Measurements from ENCODE around the gene SPPL2A.

The SPPL2A gene

GRCh38 chr15:50808728-50809127 lies 43.2 kb upstream of the SPPL2A start:
- Histone ChIP-seq H3K9ac (ENCODE audit: low read length) (no peak overlapping the region), H3K4me3 (ENCODE audit: low read length) (no peak overlapping the region), H3K27ac (ENCODE audit: low read length) (no peak overlapping the region), H3K4me1 (ENCODE audit: low read length) (no peaks in the 10 kb centered on the region), H4K20me1 (ENCODE audit: insufficient read depth, low read length) (no peaks in the 10 kb centered on the region), H3K9me2 (replicated peaks; ENCODE audit: insufficient read depth, low read length) (no peaks in the 10 kb centered on the region), H3F3A (ENCODE audit: insufficient read depth, low read length) (no peaks in the 10 kb centered on the region), H3K9me3 (replicated peaks; ENCODE audit: insufficient read depth, low read length) (no peaks in the 10 kb centered on the region), H3K36me3 (replicated peaks; ENCODE audit: insufficient read depth, low read length) (no peaks in the 10 kb centered on the region), H3K27me3 (replicated peaks; ENCODE audit: insufficient read depth, low read length) (no peaks in the 10 kb centered on the region), H2AFZ (ENCODE audit: low read length) (no peak overlapping the region), H3K79me2 (ENCODE audit: low read length) (no peaks in the 10 kb centered on the region), H3K4me2 (ENCODE audit: low read depth, low read length) (no peak overlapping the region)
- TF ChIP-seq EZH2phosphoT487 (IDR thresholded peaks at IDR 0.05; ENCODE audit: low read length) = no peak
- no peak for TF ChIP-seq EZH2 (optimal IDR thresholded peaks at IDR 0.05; ENCODE audit: low read depth, low read length)
- no peak for TF ChIP-seq CTCF (IDR thresholded peaks at IDR 0.05; ENCODE audit: low read length)
- DNase-seq = no peak

GRCh38 chr15:50803479-50804180 lies 38.1 kb upstream of the SPPL2A start:
- no peak for DNase-seq
- no peaks in the 10 kb centered on the region for H3K9me2 ChIP-seq (replicated peaks; ENCODE audit: insufficient read depth, low read length)
- no peaks in the 10 kb centered on the region for H3K9me3 ChIP-seq (replicated peaks; ENCODE audit: insufficient read depth, low read length)
- H3K36me3 ChIP-seq (replicated peaks; ENCODE audit: insufficient read depth, low read length) = no peaks in the 10 kb centered on the region
- H3K79me2 ChIP-seq (ENCODE audit: low read length) = no peaks in the 10 kb centered on the region
- H3K27ac ChIP-seq (ENCODE audit: low read length) = no peak overlapping the region
- H3K4me2 ChIP-seq (ENCODE audit: low read depth, low read length) = no peak overlapping the region
- H2AFZ ChIP-seq (ENCODE audit: low read length) = no peak overlapping the region
- no peaks in the 10 kb centered on the region for H4K20me1 ChIP-seq (ENCODE audit: insufficient read depth, low read length)
- peaks cover 7% of the 10 kb centered on the region for H3K4me1 ChIP-seq (ENCODE audit: low read length)
- no peak for TF ChIP-seq EZH2phosphoT487 (IDR thresholded peaks at IDR 0.05; ENCODE audit: low read length)
- peaks cover 8% of the 10 kb centered on the region; the same call in 1 of the 2 replicates for H3F3A ChIP-seq (ENCODE audit: insufficient read depth, low read length)
- no peak overlapping the region for H3K9ac ChIP-seq (ENCODE audit: low read length)
- H3K27me3 ChIP-seq (replicated peaks; ENCODE audit: insufficient read depth, low read length) = no peaks in the 10 kb centered on the region
- H3K4me3 ChIP-seq (ENCODE audit: low read length) = no peak overlapping the region

GRCh38 chr15:50800715-50801114 lies 35.2 kb upstream of the SPPL2A start:
- peak; percentile 65 for DNase-seq
- Histone ChIP-seq H3K4me2 (ENCODE audit: low read depth, low read length) (peak overlapping the region; percentile 15; the same call in 1 of the 2 replicates), H2AFZ (ENCODE audit: low read length) (no peak overlapping the region), H3K9me3 (replicated peaks; ENCODE audit: insufficient read depth, low read length) (no peaks in the 10 kb centered on the region), H3K4me3 (ENCODE audit: low read length) (no peak overlapping the region), H3K36me3 (replicated peaks; ENCODE audit: insufficient read depth, low read length) (no peaks in the 10 kb centered on the region), H3K9me2 (replicated peaks; ENCODE audit: insufficient read depth, low read length) (no peaks in the 10 kb centered on the region), H3F3A (ENCODE audit: insufficient read depth, low read length) (peaks cover 8% of the 10 kb centered on the region; the same call in 1 of the 2 replicates), H3K4me1 (ENCODE audit: low read length) (peaks cover 7% of the 10 kb centered on the region), H3K27ac (ENCODE audit: low read length) (no peak overlapping the region), H3K9ac (ENCODE audit: low read length) (no peak overlapping the region), H3K27me3 (replicated peaks; ENCODE audit: insufficient read depth, low read length) (no peaks in the 10 kb centered on the region), H3K79me2 (ENCODE audit: low read length) (no peaks in the 10 kb centered on the region), H4K20me1 (ENCODE audit: insufficient read depth, low read length) (no peaks in the 10 kb centered on the region)
- TF ChIP-seq CTCF (IDR thresholded peaks at IDR 0.05; ENCODE audit: low read length) (no peak), EZH2 (optimal IDR thresholded peaks at IDR 0.05; ENCODE audit: low read depth, low read length) (no peak), EZH2phosphoT487 (IDR thresholded peaks at IDR 0.05; ENCODE audit: low read length) (no peak)

GRCh38 chr15:50798684-50799083 lies 33.2 kb upstream of the SPPL2A start:
- no peak for DNase-seq

More at GRCh38 chr15:50798684-50799083, 33.2 kb upstream of the SPPL2A start:
- Histone ChIP-seq H3K9ac (ENCODE audit: low read length) (no peak overlapping the region), H3K36me3 (replicated peaks; ENCODE audit: insufficient read depth, low read length) (no peaks in the 10 kb centered on the region), H2AFZ (ENCODE audit: low read length) (no peak overlapping the region), H3K9me3 (replicated peaks; ENCODE audit: insufficient read depth, low read length) (no peaks in the 10 kb centered on the region), H3K4me3 (ENCODE audit: low read length) (no peak overlapping the region), H3K27me3 (replicated peaks; ENCODE audit: insufficient read depth, low read length) (no peaks in the 10 kb centered on the region), H3K79me2 (ENCODE audit: low read length) (no peaks in the 10 kb centered on the region), H3K27ac (ENCODE audit: low read length) (no peak overlapping the region), H3F3A (ENCODE audit: insufficient read depth, low read length) (peaks cover 8% of the 10 kb centered on the region; the same call in 1 of the 2 replicates), H3K4me2 (ENCODE audit: low read depth, low read length) (no peak overlapping the region), H4K20me1 (ENCODE audit: insufficient read depth, low read length) (no peaks in the 10 kb centered on the region), H3K4me1 (ENCODE audit: low read length) (peaks cover 7% of the 10 kb centered on the region), H3K9me2 (replicated peaks; ENCODE audit: insufficient read depth, low read length) (no peaks in the 10 kb centered on the region)
- no peak for TF ChIP-seq CTCF (IDR thresholded peaks at IDR 0.05; ENCODE audit: low read length)
- no peak for TF ChIP-seq EZH2 (optimal IDR thresholded peaks at IDR 0.05; ENCODE audit: low read depth, low read length)
- no peak for TF ChIP-seq EZH2phosphoT487 (IDR thresholded peaks at IDR 0.05; ENCODE audit: low read length)

Data from MM.1S (cell line).